ENCODE measurements around the gene FSTL5.

FSTL5 gene

GRCh38 chr4:162010362-162010761 is 153.4 kb downstream of the FSTL5 start:
- no peak overlapping the region for H3K4me2 ChIP-seq (ENCODE audit: low read depth, low read length)
- no peak overlapping the region for H3K27ac ChIP-seq (ENCODE audit: low read length)
- TF ChIP-seq CTCF (IDR thresholded peaks at IDR 0.05; ENCODE audit: low read length) (no peak), EZH2phosphoT487 (IDR thresholded peaks at IDR 0.05; ENCODE audit: low read length) (no peak), EZH2 (optimal IDR thresholded peaks at IDR 0.05; ENCODE audit: low read depth, low read length) (no peak)
- H3K79me2 ChIP-seq (ENCODE audit: low read length) = no peaks in the 10 kb centered on the region
- H3K9me3 ChIP-seq (replicated peaks; ENCODE audit: insufficient read depth, low read length) = no peaks in the 10 kb centered on the region
- no peaks in the 10 kb centered on the region for H4K20me1 ChIP-seq (ENCODE audit: insufficient read depth, low read length)
- no peaks in the 10 kb centered on the region for H3K4me1 ChIP-seq (ENCODE audit: low read length)
- H2AFZ ChIP-seq (ENCODE audit: low read length) = no peak overlapping the region
- no peaks in the 10 kb centered on the region for H3K27me3 ChIP-seq (replicated peaks; ENCODE audit: insufficient read depth, low read length)
- H3K9me2 ChIP-seq (replicated peaks; ENCODE audit: insufficient read depth, low read length) = no peaks in the 10 kb centered on the region
- no peak overlapping the region for H3K9ac ChIP-seq (ENCODE audit: low read length)
- no peaks in the 10 kb centered on the region for H3K36me3 ChIP-seq (replicated peaks; ENCODE audit: insufficient read depth, low read length)
- H3K4me3 ChIP-seq (ENCODE audit: low read length) = no peak overlapping the region
- no peaks in the 10 kb centered on the region for H3F3A ChIP-seq (ENCODE audit: insufficient read depth, low read length)
- no peak for DNase-seq

DNA sequence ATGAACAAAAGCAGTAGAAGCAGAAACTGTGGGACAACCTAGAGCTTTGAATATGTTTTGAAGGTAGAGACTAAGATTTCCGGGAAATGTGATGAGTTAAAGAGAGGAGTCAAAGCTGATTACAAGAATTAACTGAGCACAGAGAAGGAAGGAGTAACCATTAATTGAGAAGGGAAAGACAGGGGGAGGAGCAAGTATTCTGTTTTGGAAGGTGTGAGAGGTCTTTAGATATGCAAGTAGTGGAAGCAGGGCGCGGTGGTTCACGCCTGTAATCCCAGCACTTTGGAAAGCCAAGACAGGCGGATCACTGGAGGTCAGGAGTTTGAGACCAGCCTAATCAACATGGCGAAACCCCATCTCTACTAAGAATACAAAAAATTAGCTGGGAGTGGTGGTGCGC is 171.5 kb downstream of the FSTL5 start:
- no peaks in the 10 kb centered on the region for H3K27me3 ChIP-seq (replicated peaks; ENCODE audit: insufficient read depth, low read length)
- H3K9ac ChIP-seq (ENCODE audit: low read length) = no peak overlapping the region
- H3F3A ChIP-seq (ENCODE audit: insufficient read depth, low read length) = no peaks in the 10 kb centered on the region
- TF ChIP-seq CTCF (IDR thresholded peaks at IDR 0.05; ENCODE audit: low read length) = no peak
- no peak for TF ChIP-seq EZH2phosphoT487 (IDR thresholded peaks at IDR 0.05; ENCODE audit: low read length)
- TF ChIP-seq EZH2 (optimal IDR thresholded peaks at IDR 0.05; ENCODE audit: low read depth, low read length) = no peak
- no peak overlapping the region for H3K4me3 ChIP-seq (ENCODE audit: low read length)
- no peak for DNase-seq
- no peak overlapping the region for H3K4me2 ChIP-seq (ENCODE audit: low read depth, low read length)
- no peaks in the 10 kb centered on the region for H3K9me3 ChIP-seq (replicated peaks; ENCODE audit: insufficient read depth, low read length)
- no peak overlapping the region for H3K27ac ChIP-seq (ENCODE audit: low read length)
- no peaks in the 10 kb centered on the region for H3K9me2 ChIP-seq (replicated peaks; ENCODE audit: insufficient read depth, low read length)
- no peaks in the 10 kb centered on the region for H3K36me3 ChIP-seq (replicated peaks; ENCODE audit: insufficient read depth, low read length)
- H3K4me1 ChIP-seq (ENCODE audit: low read length) = no peaks in the 10 kb centered on the region
- no peaks in the 10 kb centered on the region for H3K79me2 ChIP-seq (ENCODE audit: low read length)
- H2AFZ ChIP-seq (ENCODE audit: low read length) = no peak overlapping the region
- H4K20me1 ChIP-seq (ENCODE audit: insufficient read depth, low read length) = no peaks in the 10 kb centered on the region

GRCh38 chr4:161991811-161992210 is 172.0 kb downstream of the FSTL5 start:
- H3K4me1 ChIP-seq (ENCODE audit: low read length) = no peaks in the 10 kb centered on the region
- H3K4me2 ChIP-seq (ENCODE audit: low read depth, low read length) = no peak overlapping the region
- H2AFZ ChIP-seq (ENCODE audit: low read length) = no peak overlapping the region
- no peak overlapping the region for H3K4me3 ChIP-seq (ENCODE audit: low read length)
- no peaks in the 10 kb centered on the region for H3F3A ChIP-seq (ENCODE audit: insufficient read depth, low read length)
- H3K9ac ChIP-seq (ENCODE audit: low read length) = no peak overlapping the region
- TF ChIP-seq CTCF (IDR thresholded peaks at IDR 0.05; ENCODE audit: low read length) (no peak), EZH2 (optimal IDR thresholded peaks at IDR 0.05; ENCODE audit: low read depth, low read length) (no peak), EZH2phosphoT487 (IDR thresholded peaks at IDR 0.05; ENCODE audit: low read length) (no peak)
- DNase-seq = no peak
- H3K79me2 ChIP-seq (ENCODE audit: low read length) = no peaks in the 10 kb centered on the region
- H4K20me1 ChIP-seq (ENCODE audit: insufficient read depth, low read length) = no peaks in the 10 kb centered on the region
- no peak overlapping the region for H3K27ac ChIP-seq (ENCODE audit: low read length)
- H3K9me3 ChIP-seq (replicated peaks; ENCODE audit: insufficient read depth, low read length) = no peaks in the 10 kb centered on the region
- no peaks in the 10 kb centered on the region for H3K9me2 ChIP-seq (replicated peaks; ENCODE audit: insufficient read depth, low read length)
- no peaks in the 10 kb centered on the region for H3K36me3 ChIP-seq (replicated peaks; ENCODE audit: insufficient read depth, low read length)
- no peaks in the 10 kb centered on the region for H3K27me3 ChIP-seq (replicated peaks; ENCODE audit: insufficient read depth, low read length)
